Measurements from ENCODE around the gene PSMG4. TPM values are rescaled to one million over a fixed set of nuclear protein-coding genes. Genes with fewer than 3 reads are reported as not detected.
A peak's percentile ranks its signal among the peaks of the same experiment; 100 is the strongest.

PSMG4 gene
- polyA plus RNA-seq (2011; rRNA removed), result 12.9 and 15.0 TPM in 2 replicates
- 66.9 and 80.0 TPM in 2 replicates for polyA plus RNA-seq (2012; cell fraction: cytosol; rRNA removed)
- 36.7 and 50.6 TPM in 2 replicates for polyA plus RNA-seq (2012; cell fraction: nucleus; rRNA removed)
- polyA plus RNA-seq (2017; fragmentation: RNase III; extraction: RNeasy Plus Mini Kit Qiagen cat#74134 plus additional on column Dnase treatment), result 21.9 to 24.0 TPM (median 23.1 TPM) in 3 replicates
- polyA minus RNA-seq (2011; rRNA and poly(A)+ RNA removed), result 9.2 and 9.9 TPM in 2 replicates

- H3K4me1 ChIP-seq, result peaks cover 11% of the 10 kb centered on the region
- WGBS (ENCODE audit: missing lambda C conversion rate), result 0% methylated on average over 15 of the region's 80 CpGs
- peak within 1 kb of the TSS; percentile 92 for H3K4me3 ChIP-seq
- H3K4me2 ChIP-seq, result peak within 1 kb of the TSS; percentile 88
- ChIA-PET CTCF (interaction anchor here (0.7 to 1.8 kb wide), 3 partner anchors 25 to 133 kb away, joined by 3 to 5 read pairs (median 4); partner anchors contain the start of gene TUBB2A), POLR2A (interaction anchor here (0.6 to 2.5 kb wide), 3 partner anchors 13 to 195 kb away, joined by 4 to 10 read pairs (median 4); no protein-coding TSS in a partner anchor)
- FAIRE-seq, result no peak
- H3K27ac ChIP-seq, result peak within 1 kb of the TSS; percentile 91 to 99
- ATAC-seq, result peak; percentile 85 to 93
- H3K9me3 ChIP-seq, result no peaks in the 10 kb centered on the region
- peak; percentile 73 to 84 for DNase-seq (ENCODE audit: low read depth in 1 of 2, low spot score in 1 of 2)
- TF ChIP-seq CHD4 (IDR thresholded peaks at IDR 0.05; ENCODE audit: borderline replicate concordance), result no peak
- TF ChIP-seq CTCF (IDR thresholded peaks at IDR 0.05), result no peak
- peak; percentile 37; the same call in 1 of the 2 replicates for TF ChIP-seq PHF8 (IDR thresholded peaks at IDR 0.05; ENCODE audit: borderline replicate concordance, low read depth)
- no peak for TF ChIP-seq TFCP2L1 (CRISPR knock-in tag; IDR thresholded peaks at IDR 0.05)
- no peak for TF ChIP-seq CEBPB (IDR thresholded peaks at IDR 0.05)
- TF ChIP-seq FOXS1 (CRISPR knock-in tag; IDR thresholded peaks at IDR 0.05), result no peak
- no peak for TF ChIP-seq RAD21 (conservative IDR thresholded peaks at IDR 0.05 in 1 of 2, IDR thresholded peaks at IDR 0.05 in 1 of 2)
- TF ChIP-seq EHMT2 (IDR thresholded peaks at IDR 0.05; ENCODE audit: low read depth), result no peak
- peak; percentile 90 for TF ChIP-seq MAX (IDR thresholded peaks at IDR 0.05)
- TF ChIP-seq PBX3 (IDR thresholded peaks at IDR 0.05), result no peak
- TF ChIP-seq POLR2A (IDR thresholded peaks at IDR 0.05; ENCODE audit: low read length), result peak; percentile 60
- no peak for TF ChIP-seq RFX5 (IDR thresholded peaks at IDR 0.05)
- no peak for TF ChIP-seq ATOH8 (CRISPR knock-in tag; IDR thresholded peaks at IDR 0.05; ENCODE audit: low read depth)
- 0 out of 2 replicates have a peak, but pooled peaks have one; percentile 55 for TF ChIP-seq MAZ (IDR thresholded peaks at IDR 0.05; ENCODE audit: borderline replicate concordance, low read depth, low read length)
- no peak for TF ChIP-seq USF2 (IDR thresholded peaks at IDR 0.05)
- TF ChIP-seq TP53 (CRISPR knock-in tag; IDR thresholded peaks at IDR 0.05), result no peak
- no peak for TF ChIP-seq CBX8 (IDR thresholded peaks at IDR 0.05)
- no peak for TF ChIP-seq HOXB5 (CRISPR knock-in tag; IDR thresholded peaks at IDR 0.05)
- no peak for TF ChIP-seq RNF2 (IDR thresholded peaks at IDR 0.05; ENCODE audit: borderline replicate concordance, low read depth)
- TF ChIP-seq FOSB (CRISPR knock-in tag; IDR thresholded peaks at IDR 0.05), result no peak
- no peak for TF ChIP-seq HMGXB4 (CRISPR knock-in tag; IDR thresholded peaks at IDR 0.05; ENCODE audit: borderline replicate concordance)
- peak in 1 of 2 experiments; percentile 60; a peak in 2 of 5 replicates for TF ChIP-seq JUN (IDR thresholded peaks at IDR 0.05)
- no peak for TF ChIP-seq RCOR1 (IDR thresholded peaks at IDR 0.05; ENCODE audit: low read depth, low read length)
- no peak for TF ChIP-seq ELK1 (IDR thresholded peaks at IDR 0.05; ENCODE audit: low read depth, low read length)
- peak; percentile 68; the same call in 1 of the 2 replicates for TF ChIP-seq MYC (IDR thresholded peaks at IDR 0.05; ENCODE audit: borderline replicate concordance, low read length)
- no peak for TF ChIP-seq KDM1A (IDR thresholded peaks at IDR 0.05; ENCODE audit: low read depth)
- TF ChIP-seq EP300 (IDR thresholded peaks at IDR 0.05), result no peak
- no peak for TF ChIP-seq ZC3H11A (IDR thresholded peaks at IDR 0.05)
Measured at GRCh38 chr6:3258720-3259490, at the start of gene PSMG4. Gene PSMG4, plus strand, starts transcription at chr6:3258947. Its CDS starts 76 bp downstream, at chr6:3259023.

Data from A549 (cell line).